ENCODE data around the gene GYPB.
"Not testable (repeated sequence)": the region's sequence is repeated elsewhere in the genome, so short reads cannot be mapped to it uniquely, and the experiment has no call there.

GYPB gene

GRCh38 chr4:144014808-144015207, 4.4 kb downstream of the GYPB start:
- DNase-seq (ENCODE audit: low spot score) = no peak

GRCh38 chr4:144008602-144009001, 10.6 kb downstream of the GYPB start:
- not testable (repeated sequence) for DNase-seq (ENCODE audit: low spot score)

GRCh38 chr4:144007960-144008359, 11.2 kb downstream of the GYPB start:
- DNase-seq (ENCODE audit: low spot score) = not testable (repeated sequence)

- DNase-seq (ENCODE audit: low spot score) = not testable (repeated sequence)
Observed at GRCh38 chr4:144006200-144006803, 12.9 kb downstream of the GYPB start.

GRCh38 chr4:144005558-144005953, 13.6 kb downstream of the GYPB start:
- not testable (repeated sequence) for DNase-seq (ENCODE audit: low spot score)

- not testable (repeated sequence) for DNase-seq (ENCODE audit: low spot score)
Observed at GRCh38 chr4:144004868-144005557, 14.2 kb downstream of the GYPB start.

- DNase-seq (ENCODE audit: low spot score) = not testable (repeated sequence)
Observed at GRCh38 chr4:144003890-144004265, 15.3 kb downstream of the GYPB start.

GRCh38 chr4:144003205-144003889, 15.8 kb downstream of the GYPB start:
- DNase-seq (ENCODE audit: low spot score) = not testable (repeated sequence)

- not testable (repeated sequence) for DNase-seq (ENCODE audit: low spot score)
Observed at GRCh38 chr4:144000331-144000995, 18.7 kb downstream of the GYPB start.

GRCh38 chr4:143996193-143996592, 23.0 kb downstream of the GYPB start:
- DNase-seq (ENCODE audit: low spot score) = not testable (repeated sequence)

GRCh38 chr4:143991761-143992160, 27.4 kb downstream of the GYPB start:
- DNase-seq (ENCODE audit: low spot score) = not testable (repeated sequence)

- DNase-seq (ENCODE audit: low spot score) = not testable (repeated sequence)
Observed at GRCh38 chr4:143990717-143991116, 28.5 kb downstream of the GYPB start.

- no peak for DNase-seq (ENCODE audit: low spot score)
Observed at GRCh38 chr4:143986180-143986579, 33.0 kb downstream of the GYPB start.

GRCh38 chr4:143980776-143981175, 38.4 kb downstream of the GYPB start:
- DNase-seq (ENCODE audit: low spot score) = not testable (repeated sequence)

- DNase-seq (ENCODE audit: low spot score) = not testable (repeated sequence)
Observed at GRCh38 chr4:143975527-143975926, 43.7 kb downstream of the GYPB start.

GRCh38 chr4:143974021-143974420, 45.2 kb downstream of the GYPB start:
- not testable (repeated sequence) for DNase-seq (ENCODE audit: low spot score)

GRCh38 chr4:143961075-143961474, 58.1 kb downstream of the GYPB start:
- DNase-seq (ENCODE audit: low spot score) = no peak

- DNase-seq (ENCODE audit: low spot score) = not testable (repeated sequence)
Observed at GRCh38 chr4:143955306-143955705, 63.9 kb downstream of the GYPB start.

GRCh38 chr4:143951458-143951972, 67.7 kb downstream of the GYPB start:
- not testable (repeated sequence) for DNase-seq (ENCODE audit: low spot score)

GRCh38 chr4:143950967-143951366, 68.2 kb downstream of the GYPB start:
- DNase-seq (ENCODE audit: low spot score) = not testable (repeated sequence)

- not testable (repeated sequence) for DNase-seq (ENCODE audit: low spot score)
Observed at GRCh38 chr4:143950185-143950584, 69.0 kb downstream of the GYPB start.

- DNase-seq (ENCODE audit: low spot score) = not testable (repeated sequence)
Observed at GRCh38 chr4:143947493-143947892, 71.7 kb downstream of the GYPB start.
